ENCODE measurements around the gene NFATC1.
A peak's percentile ranks its signal among the peaks of the same experiment; 100 is the strongest.

The NFATC1 gene

GRCh38 chr18:79577451-79578395 lies 182.0 kb downstream of the NFATC1 start:
- peak; percentile 22 for DNase-seq

- DNase-seq: peak; percentile 17
These were observed 182.9 kb downstream of the NFATC1 start for GRCh38 chr18:79578396-79579260.

All from right hindlimb (tissue), 1 donor.